SK-N-SH (cell line): ENCODE measurements around the gene DGKI. TPM values are rescaled to one million over a fixed set of nuclear protein-coding genes. Genes with fewer than 3 reads are reported as not detected.
A peak's percentile ranks its signal among the peaks of the same experiment; 100 is the strongest.

Source experiments
- CHD2 ChIP-seq: fragments of 150-350 bp; IDR thresholded peaks from 2 replicates; pipeline ENCODE4 v1.6.1; 2018; ENCODE audit warnings: low read length; ENCODE audit not compliant: partially characterized antibody
- ELF1 ChIP-seq: IDR thresholded peaks from 2 replicates; pipeline ENCODE4 v1.4.0; 2012
- EP300 ChIP-seq, 2 experiments: IDR thresholded peaks; 2 replicates each; pipeline versions ENCODE4 v1.4.0 to v1.6.1; 2012; ENCODE audit warnings: borderline replicate concordance in 1 of 2, low read depth in 1 of 2, low read length in 1 of 2
- EZH2phosphoT487 ChIP-seq: fragments of 200-600 bp; sonication (generic); IDR thresholded peaks from 2 replicates; pipeline ENCODE4 v1.6.1; 2017; ENCODE audit warnings: low read depth, mixed run types, mild to moderate bottlenecking, antibody characterized with exemption, moderate library complexity, borderline replicate concordance
- FOSL2 ChIP-seq: IDR thresholded peaks from 2 replicates; pipeline ENCODE4 v1.4.0; 2012; ENCODE audit warnings: low read depth, mild to moderate bottlenecking, moderate library complexity, borderline replicate concordance
- GABPA ChIP-seq: IDR thresholded peaks from 2 replicates; pipeline ENCODE4 v1.4.0; 2012; ENCODE audit warnings: low read depth, mild to moderate bottlenecking
- JUND ChIP-seq: IDR thresholded peaks from 2 replicates; pipeline ENCODE4 v1.4.0; 2012
- MXI1 ChIP-seq: IDR thresholded peaks from 2 replicates; pipeline ENCODE4 v1.6.1; 2012; ENCODE audit warnings: mild to moderate bottlenecking, low read depth, low read length, improper control_type of control experiment
- POLR2AphosphoS5 ChIP-seq: IDR thresholded peaks from 2 replicates; pipeline ENCODE4 v1.6.1; 2012; ENCODE audit warnings: low read depth, low read length
- RCOR1 ChIP-seq: fragments of 150-350 bp; IDR thresholded peaks from 2 replicates; pipeline ENCODE4 v1.6.1; 2017; ENCODE audit warnings: antibody characterized with exemption, low read length
- SIN3A ChIP-seq: IDR thresholded peaks from 2 replicates; pipeline ENCODE4 v1.6.1; 2012; ENCODE audit warnings: low read depth, mild to moderate bottlenecking, low read length, moderate library complexity, borderline replicate concordance
- SMC3 ChIP-seq: IDR thresholded peaks from 2 replicates; pipeline ENCODE4 v1.6.1; 2012; ENCODE audit warnings: low read depth, low read length, improper control_type of control experiment
- TAF1 ChIP-seq: IDR thresholded peaks from 2 replicates; pipeline ENCODE4 v1.6.1; 2012; ENCODE audit warnings: low read depth, mild to moderate bottlenecking, low read length, moderate library complexity, borderline replicate concordance
- TCF12 ChIP-seq: IDR thresholded peaks from 2 replicates; pipeline ENCODE4 v1.4.0; 2012
- polyA plus RNA-seq, 3 experiments: library from polyadenylated mRNA; depleted of rRNA; stranded (reverse); fragments of >200 nt; gene quantifications; 2 replicates each; pipeline ENCODE4 v1.2.3, GENCODE V29; 2012
- TF ChIP-seq, protein P1 (sequence below): fragments of 150-350 bp; IDR thresholded peaks from 2 replicates; pipeline ENCODE4 v1.6.1; 2017; ENCODE audit warnings: antibody characterized with exemption, low read length, low read depth, borderline replicate concordance
- TF ChIP-seq, protein P2 (sequence below): IDR thresholded peaks from 2 replicates; pipeline ENCODE4; 2012
- TF ChIP-seq, protein P3 (sequence below): fragments of 200-600 bp; sonication (generic); IDR thresholded peaks from 2 replicates; pipeline ENCODE4 v1.6.1; 2017; ENCODE audit warnings: antibody characterized with exemption, mild to moderate bottlenecking, moderate library complexity
- TF ChIP-seq, protein P4 (sequence below): fragments of 150-350 bp; IDR thresholded peaks from 2 replicates; pipeline ENCODE4 v1.6.1; 2016; ENCODE audit warnings: mild to moderate bottlenecking, low read depth, low read length
- TF ChIP-seq, protein P5 (sequence below): IDR thresholded peaks from 2 replicates; pipeline ENCODE4 v1.4.0; 2012; ENCODE audit warnings: low read depth, borderline replicate concordance

Gene DGKI
- polyA plus RNA-seq, 1 of the 3 experiments (the other 2 are of a cell fraction) = 1.3 TPM

DNA sequence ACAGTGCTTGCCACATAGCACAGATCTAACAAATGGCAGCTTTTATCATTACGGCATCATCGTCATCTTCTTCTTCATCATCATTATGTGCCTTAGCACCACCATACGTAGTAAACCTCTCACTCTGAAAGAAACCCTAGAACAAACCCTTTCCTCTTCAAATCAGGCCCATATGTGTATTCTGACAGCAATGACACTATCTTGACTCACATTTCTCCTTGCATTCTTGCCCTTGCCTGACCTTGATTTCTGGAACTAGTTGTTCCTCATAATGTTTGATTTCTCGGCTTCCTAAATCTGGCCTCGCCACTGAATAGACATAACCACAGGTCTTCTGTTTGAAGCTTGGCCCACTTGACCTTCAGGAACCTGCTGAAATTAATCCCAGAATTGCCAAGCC lies 115.3 kb downstream of the DGKI start (continued):
- TF ChIP-seq, protein P1, sequence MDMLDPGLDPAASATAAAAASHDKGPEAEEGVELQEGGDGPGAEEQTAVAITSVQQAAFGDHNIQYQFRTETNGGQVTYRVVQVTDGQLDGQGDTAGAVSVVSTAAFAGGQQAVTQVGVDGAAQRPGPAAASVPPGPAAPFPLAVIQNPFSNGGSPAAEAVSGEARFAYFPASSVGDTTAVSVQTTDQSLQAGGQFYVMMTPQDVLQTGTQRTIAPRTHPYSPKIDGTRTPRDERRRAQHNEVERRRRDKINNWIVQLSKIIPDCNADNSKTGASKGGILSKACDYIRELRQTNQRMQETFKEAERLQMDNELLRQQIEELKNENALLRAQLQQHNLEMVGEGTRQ = no peak
- TF ChIP-seq RCOR1 (no peak), TCF12 (peak; percentile 81), CHD2 (no peak), JUND (no peak), MXI1 (no peak), GABPA (no peak), FOSL2 (peak; percentile 47; the same call in 1 of the 2 replicates), TAF1 (no peak), SMC3 (no peak), ELF1 (no peak), EZH2phosphoT487 (no peak), EP300 (IDR thresholded peaks at IDR 0.05; ENCODE audit: borderline replicate concordance in 1 of 2, low read depth in 1 of 2, low read length in 1 of 2) (no peak), POLR2AphosphoS5 (no peak), SIN3A (no peak)
- TF ChIP-seq, protein P2, sequence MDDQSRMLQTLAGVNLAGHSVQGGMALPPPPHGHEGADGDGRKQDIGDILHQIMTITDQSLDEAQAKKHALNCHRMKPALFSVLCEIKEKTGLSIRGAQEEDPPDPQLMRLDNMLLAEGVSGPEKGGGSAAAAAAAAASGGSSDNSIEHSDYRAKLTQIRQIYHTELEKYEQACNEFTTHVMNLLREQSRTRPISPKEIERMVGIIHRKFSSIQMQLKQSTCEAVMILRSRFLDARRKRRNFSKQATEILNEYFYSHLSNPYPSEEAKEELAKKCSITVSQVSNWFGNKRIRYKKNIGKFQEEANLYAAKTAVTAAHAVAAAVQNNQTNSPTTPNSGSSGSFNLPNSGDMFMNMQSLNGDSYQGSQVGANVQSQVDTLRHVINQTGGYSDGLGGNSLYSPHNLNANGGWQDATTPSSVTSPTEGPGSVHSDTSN = peak; percentile 62; the same call in 1 of the 2 replicates
- TF ChIP-seq, protein P3, sequence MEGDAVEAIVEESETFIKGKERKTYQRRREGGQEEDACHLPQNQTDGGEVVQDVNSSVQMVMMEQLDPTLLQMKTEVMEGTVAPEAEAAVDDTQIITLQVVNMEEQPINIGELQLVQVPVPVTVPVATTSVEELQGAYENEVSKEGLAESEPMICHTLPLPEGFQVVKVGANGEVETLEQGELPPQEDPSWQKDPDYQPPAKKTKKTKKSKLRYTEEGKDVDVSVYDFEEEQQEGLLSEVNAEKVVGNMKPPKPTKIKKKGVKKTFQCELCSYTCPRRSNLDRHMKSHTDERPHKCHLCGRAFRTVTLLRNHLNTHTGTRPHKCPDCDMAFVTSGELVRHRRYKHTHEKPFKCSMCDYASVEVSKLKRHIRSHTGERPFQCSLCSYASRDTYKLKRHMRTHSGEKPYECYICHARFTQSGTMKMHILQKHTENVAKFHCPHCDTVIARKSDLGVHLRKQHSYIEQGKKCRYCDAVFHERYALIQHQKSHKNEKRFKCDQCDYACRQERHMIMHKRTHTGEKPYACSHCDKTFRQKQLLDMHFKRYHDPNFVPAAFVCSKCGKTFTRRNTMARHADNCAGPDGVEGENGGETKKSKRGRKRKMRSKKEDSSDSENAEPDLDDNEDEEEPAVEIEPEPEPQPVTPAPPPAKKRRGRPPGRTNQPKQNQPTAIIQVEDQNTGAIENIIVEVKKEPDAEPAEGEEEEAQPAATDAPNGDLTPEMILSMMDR = no peak
- TF ChIP-seq, protein P4, sequence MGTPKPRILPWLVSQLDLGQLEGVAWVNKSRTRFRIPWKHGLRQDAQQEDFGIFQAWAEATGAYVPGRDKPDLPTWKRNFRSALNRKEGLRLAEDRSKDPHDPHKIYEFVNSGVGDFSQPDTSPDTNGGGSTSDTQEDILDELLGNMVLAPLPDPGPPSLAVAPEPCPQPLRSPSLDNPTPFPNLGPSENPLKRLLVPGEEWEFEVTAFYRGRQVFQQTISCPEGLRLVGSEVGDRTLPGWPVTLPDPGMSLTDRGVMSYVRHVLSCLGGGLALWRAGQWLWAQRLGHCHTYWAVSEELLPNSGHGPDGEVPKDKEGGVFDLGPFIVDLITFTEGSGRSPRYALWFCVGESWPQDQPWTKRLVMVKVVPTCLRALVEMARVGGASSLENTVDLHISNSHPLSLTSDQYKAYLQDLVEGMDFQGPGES = no peak
- TF ChIP-seq, protein P5, sequence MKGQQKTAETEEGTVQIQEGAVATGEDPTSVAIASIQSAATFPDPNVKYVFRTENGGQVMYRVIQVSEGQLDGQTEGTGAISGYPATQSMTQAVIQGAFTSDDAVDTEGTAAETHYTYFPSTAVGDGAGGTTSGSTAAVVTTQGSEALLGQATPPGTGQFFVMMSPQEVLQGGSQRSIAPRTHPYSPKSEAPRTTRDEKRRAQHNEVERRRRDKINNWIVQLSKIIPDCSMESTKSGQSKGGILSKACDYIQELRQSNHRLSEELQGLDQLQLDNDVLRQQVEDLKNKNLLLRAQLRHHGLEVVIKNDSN = no peak
